Ovary (tissue), 9 donors: ENCODE data around the gene TMED6. TPM values are rescaled to one million over a fixed set of nuclear protein-coding genes. Genes with fewer than 3 reads are reported as not detected.

Experiments
- DNase-seq, 5 donors: peaks; one replicate each; pipeline ENCODE4 v3.0.0-alpha.2; 2019 to 2020
- H3K27ac ChIP-seq, 2 donors: fragments of 200-600 bp; one replicate each; pipeline versions ENCODE4 v1.5.1 to v1.8.0; 2019 to 2022
- H3K27me3 ChIP-seq: fragments of 200-600 bp; one replicate; pipeline ENCODE4 v1.8.0; 2022
- H3K36me3 ChIP-seq: fragments of 200-600 bp; sonication (generic); one replicate; pipeline ENCODE4 v1.5.1; 2019
- H3K4me1 ChIP-seq: one replicate; pipeline ENCODE4 v1.8.1; 2013; ENCODE audit warnings: mild to moderate bottlenecking, moderate library complexity; ENCODE audit not compliant: insufficient read depth
- H3K4me3 ChIP-seq: fragments of 200-600 bp; sonication (generic); one replicate; pipeline ENCODE4 v1.5.1; 2017
- H3K9me3 ChIP-seq, 2 donors: fragments of 200-600 bp in 1 of 2; sonication (generic) in 1 of 2; one replicate each; pipeline versions ENCODE4 v1.5.1 to v1.8.1; 2013 to 2019; ENCODE audit warnings: mild to moderate bottlenecking in 1 of 2, moderate library complexity in 1 of 2
- EP300 ChIP-seq: sonication (generic); formaldehyde crosslinking; IDR thresholded peaks from one replicate; pipeline ENCODE4 v1.6.1; 2017; ENCODE audit warnings: antibody characterized with exemption
- POLR2A ChIP-seq: fragments of 450-650 bp; IDR thresholded peaks from one replicate; pipeline ENCODE4 v1.6.1; 2017; ENCODE audit warnings: antibody characterized with exemption, mild to moderate bottlenecking, moderate library complexity
- WGBS, 3 donors: extraction: QIAGEN DNeasy Blood & Tissue Kit in 1 of 3; methylation state at CpG; one replicate each; pipeline versions ENCODE4 v1.1.5 to v1.1.7; 2013 to 2017; 5-methylcytosine and 5-hydroxymethylcytosine counted together
- intact Hi-C, 4 donors: fragments of 100-400 bp; cut with DNase I; formaldehyde crosslinking; loops; one replicate each; pipeline versions ENCODE4 v1.11.0 to v1.15.1; 2022 to 2023
- polyA plus RNA-seq, 2 donors: library from polyadenylated mRNA; stranded (reverse); fragments of 200-250 nt in 1 of 2; fragments of 350-450 nt in 1 of 2; fragmentation: Illumina TruSeq in 1 of 2; extraction: RNeasy Lipid Tissue Mini Kit (QIAGEN cat#74804) in 1 of 2; gene quantifications; one replicate each; pipeline ENCODE4 v1.2.3, GENCODE V29; 2013 to 2014
- total RNA-seq, 7 donors: library from RNA; depleted of rRNA in 2 of 7; stranded (reverse); fragments of >200 nt in 2 of 7; fragmentation: NEBNext Ultra II Directional in 3 of 7; extraction: Animal tissue kit (Norgen Biotek cat#: 25700) in 3 of 7; gene quantifications; one replicate each; pipeline versions ENCODE4 v1.1.0 to v1.2.4, GENCODE V29; 2016 to 2023
- TF ChIP-seq, protein P1 (sequence below), 3 donors: fragments of 450-650 bp in 2 of 3; fragments of 200-600 bp in 1 of 3; IDR thresholded peaks; one replicate each; pipeline versions ENCODE4 v1.5.1 to v1.8.0; 2016 to 2022; ENCODE audit warnings: antibody characterized with exemption in 3 of 3, mild to moderate bottlenecking in 1 of 3
- donor health status: DM: no; HTN: no; CAD: no; lungs with moderate emphysema.
- donor health status: DM: no; HTN: no; CAD: no.
- donor health status: Bipolar disorder and iron deficiency.
- donor health status: DM: yes; HTN: yes; CAD: no.
- donor health status: DM: no; HTN: no; CAD: no.
- donor health status: DM: yes; HTN: yes; CAD: no.

The TMED6 gene
- total and polyA plus RNA-seq, 9 donors: 0.51 to 4.9 (median 0.66) TPM; not detected in 3

- Histone ChIP-seq H3K36me3 (no peaks in the 10 kb centered on the region), H3K9me3 (no peaks in the 10 kb centered on the region), H3K27ac (no peak overlapping the region), H3K27me3 (no peaks in the 10 kb centered on the region), H3K4me3 (no peak overlapping the region), H3K4me1 (no peaks in the 10 kb centered on the region)
- DNase-seq: no peak
- TF ChIP-seq POLR2A (no peak), EP300 (no peak)
- TF ChIP-seq, protein P1, sequence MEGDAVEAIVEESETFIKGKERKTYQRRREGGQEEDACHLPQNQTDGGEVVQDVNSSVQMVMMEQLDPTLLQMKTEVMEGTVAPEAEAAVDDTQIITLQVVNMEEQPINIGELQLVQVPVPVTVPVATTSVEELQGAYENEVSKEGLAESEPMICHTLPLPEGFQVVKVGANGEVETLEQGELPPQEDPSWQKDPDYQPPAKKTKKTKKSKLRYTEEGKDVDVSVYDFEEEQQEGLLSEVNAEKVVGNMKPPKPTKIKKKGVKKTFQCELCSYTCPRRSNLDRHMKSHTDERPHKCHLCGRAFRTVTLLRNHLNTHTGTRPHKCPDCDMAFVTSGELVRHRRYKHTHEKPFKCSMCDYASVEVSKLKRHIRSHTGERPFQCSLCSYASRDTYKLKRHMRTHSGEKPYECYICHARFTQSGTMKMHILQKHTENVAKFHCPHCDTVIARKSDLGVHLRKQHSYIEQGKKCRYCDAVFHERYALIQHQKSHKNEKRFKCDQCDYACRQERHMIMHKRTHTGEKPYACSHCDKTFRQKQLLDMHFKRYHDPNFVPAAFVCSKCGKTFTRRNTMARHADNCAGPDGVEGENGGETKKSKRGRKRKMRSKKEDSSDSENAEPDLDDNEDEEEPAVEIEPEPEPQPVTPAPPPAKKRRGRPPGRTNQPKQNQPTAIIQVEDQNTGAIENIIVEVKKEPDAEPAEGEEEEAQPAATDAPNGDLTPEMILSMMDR (IDR thresholded peaks at IDR 0.05): no peak
- intact Hi-C loops: no loop called here
- WGBS, 3 donors: 73 to 80% (median 77%) methylated on average over 4 of the region's 4 CpGs
Measured at GRCh38 chr16:69345923-69346322, 5.7 kb downstream of the TMED6 start.

DNA sequence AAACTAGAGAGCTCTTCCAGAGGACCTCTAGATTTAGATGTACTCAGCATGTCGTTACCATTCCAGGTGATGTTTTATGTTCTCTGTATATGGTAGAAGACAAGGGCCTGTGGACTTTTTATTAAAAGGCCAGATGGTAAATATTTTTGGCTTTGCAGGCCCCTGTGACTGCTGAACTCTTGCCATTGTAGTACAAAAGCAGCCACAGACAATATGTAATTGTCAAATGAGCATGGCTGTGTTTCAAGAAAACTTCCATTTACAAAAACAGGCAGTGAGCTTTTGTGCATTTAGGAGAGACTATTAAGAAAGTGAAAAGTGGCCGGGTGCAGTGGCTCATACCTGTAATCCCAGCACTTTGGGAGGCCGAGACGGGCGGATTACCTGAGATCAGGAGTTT, 7.4 kb downstream of the TMED6 start:
- no peaks in the 10 kb centered on the region for H3K36me3 ChIP-seq
- H3K27ac ChIP-seq: no peak overlapping the region
- no peak for DNase-seq
- peaks cover 6% of the 10 kb centered on the region for H3K4me1 ChIP-seq
- H3K9me3 ChIP-seq: no peaks in the 10 kb centered on the region
- H3K27me3 ChIP-seq: no peaks in the 10 kb centered on the region
- TF ChIP-seq, protein P1 (IDR thresholded peaks at IDR 0.05): no peak
- TF ChIP-seq EP300 (no peak), POLR2A (no peak)
- H3K4me3 ChIP-seq: no peak overlapping the region
- intact Hi-C loops: no loop called here
- 91 to 94% (median 92%) methylated on average over 5 of the region's 5 CpGs for WGBS, 3 donors

DNA sequence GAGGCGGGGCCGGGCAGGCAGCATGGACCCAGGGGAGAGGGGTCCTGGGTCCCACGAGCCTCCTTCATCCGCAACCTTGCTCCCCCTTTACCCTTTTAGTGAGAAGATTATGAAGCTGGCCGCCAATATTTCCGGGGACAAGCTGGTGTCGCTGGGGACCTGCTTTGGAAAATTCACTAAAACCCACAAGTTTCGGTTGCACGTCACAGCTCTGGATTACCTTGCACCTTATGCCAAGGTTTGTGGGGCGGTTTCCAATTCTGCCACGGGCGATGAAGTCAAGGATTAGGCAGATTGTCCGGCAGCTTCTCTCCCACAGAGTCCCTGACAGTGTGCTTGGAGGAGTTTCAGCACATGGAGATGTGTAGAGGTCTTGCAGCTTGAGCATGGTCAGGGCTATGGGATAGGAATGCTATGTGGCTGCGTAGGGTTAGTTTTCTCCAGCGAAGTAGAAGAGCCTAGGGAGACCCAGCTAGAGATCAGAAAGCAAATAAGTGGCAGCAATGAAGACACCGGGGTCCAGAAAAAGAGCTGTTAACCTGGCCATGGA, 11.4 kb downstream of the TMED6 start:
- Histone ChIP-seq H3K4me3 (peak overlapping the region; percentile 87), H3K27ac (peak overlapping the region in 1 of 2 donors; percentile 33), H3K4me1 (peaks cover 8% of the 10 kb centered on the region), H3K36me3 (no peaks in the 10 kb centered on the region), H3K27me3 (no peaks in the 10 kb centered on the region), H3K9me3 (no peaks in the 10 kb centered on the region)
- intact Hi-C loops: no loop called here
- 5 to 7% (median 6%) methylated on average over 16 of the region's 16 CpGs for WGBS, 3 donors
- no peak for TF ChIP-seq EP300
- TF ChIP-seq, protein P1 (IDR thresholded peaks at IDR 0.05): no peak
- DNase-seq: no peak

DNA sequence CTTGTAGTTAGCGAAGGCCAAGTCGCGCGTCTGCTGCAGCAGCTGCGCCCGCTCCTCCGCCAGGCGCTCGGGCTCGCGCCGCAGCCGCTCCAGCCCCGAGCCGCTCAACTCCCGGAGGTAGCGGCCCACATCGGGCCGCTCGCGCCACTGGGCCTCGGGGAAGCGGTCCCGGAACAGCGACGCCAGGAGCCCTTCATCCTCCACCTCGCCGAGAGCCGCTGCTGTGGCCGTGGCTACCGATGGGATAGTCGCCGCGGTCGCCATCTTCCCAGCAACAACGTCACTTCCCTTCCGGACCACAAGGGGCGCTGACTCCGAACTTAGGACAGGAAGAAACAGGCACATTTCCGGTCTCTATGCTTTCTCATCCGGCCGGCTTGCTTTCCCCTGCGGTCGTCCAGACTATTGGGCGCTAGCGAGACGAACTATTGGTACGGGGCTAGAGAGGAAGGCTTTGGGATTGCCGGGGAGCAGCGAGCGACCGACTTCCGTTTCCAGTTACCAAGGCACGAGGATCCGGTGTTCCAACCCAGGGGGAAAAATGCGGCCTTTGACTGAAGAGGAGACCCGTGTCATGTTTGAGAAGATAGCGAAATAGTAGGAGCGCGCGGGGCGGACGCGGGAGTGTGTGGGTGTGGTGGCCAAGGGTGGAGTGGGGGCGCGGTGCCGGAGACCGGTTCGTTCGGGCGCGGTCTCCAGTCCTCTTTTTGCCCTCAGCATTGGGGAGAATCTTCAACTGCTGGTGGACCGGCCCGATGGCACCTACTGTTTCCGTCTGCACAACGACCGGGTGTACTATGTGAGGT, 12.1 kb downstream of the TMED6 start, which contains the start of the genes COG8 and NIP7:
COG8 (minus strand) TSS at position 276 of the 806 bp plus-strand sequence; CDS start at position 264, 12 bp downstream.
NIP7 (plus strand) TSS at position 484 of the 806 bp plus-strand sequence; CDS start at position 542, 58 bp downstream.
- peak within 1 kb of the TSS; percentile 70 to 85 for H3K27ac ChIP-seq
- intact Hi-C loops: no loop called here
- no peaks in the 10 kb centered on the region for H3K36me3 ChIP-seq
- H3K9me3 ChIP-seq: no peaks in the 10 kb centered on the region
- H3K27me3 ChIP-seq: no peaks in the 10 kb centered on the region
- peak; percentile 61 for TF ChIP-seq POLR2A
- TF ChIP-seq EP300: no peak
- TF ChIP-seq, protein P1 (IDR thresholded peaks at IDR 0.05): peak; percentile 90 to 95 (median 93)
- DNase-seq: peak; percentile 90 to 95 (median 94)
- peak within 1 kb of the TSS; percentile 87 for H3K4me3 ChIP-seq
- peaks cover 8% of the 10 kb centered on the region for H3K4me1 ChIP-seq
- WGBS, 3 donors: 0% methylated on average over 56 to 77 of the region's 77 CpGs
